Measurements from ENCODE around the gene LIPC.

GRCh38 chr15:58434334-58434875 lies 2.6 kb downstream of the LIPC start:
- TF ChIP-seq, protein P1, sequence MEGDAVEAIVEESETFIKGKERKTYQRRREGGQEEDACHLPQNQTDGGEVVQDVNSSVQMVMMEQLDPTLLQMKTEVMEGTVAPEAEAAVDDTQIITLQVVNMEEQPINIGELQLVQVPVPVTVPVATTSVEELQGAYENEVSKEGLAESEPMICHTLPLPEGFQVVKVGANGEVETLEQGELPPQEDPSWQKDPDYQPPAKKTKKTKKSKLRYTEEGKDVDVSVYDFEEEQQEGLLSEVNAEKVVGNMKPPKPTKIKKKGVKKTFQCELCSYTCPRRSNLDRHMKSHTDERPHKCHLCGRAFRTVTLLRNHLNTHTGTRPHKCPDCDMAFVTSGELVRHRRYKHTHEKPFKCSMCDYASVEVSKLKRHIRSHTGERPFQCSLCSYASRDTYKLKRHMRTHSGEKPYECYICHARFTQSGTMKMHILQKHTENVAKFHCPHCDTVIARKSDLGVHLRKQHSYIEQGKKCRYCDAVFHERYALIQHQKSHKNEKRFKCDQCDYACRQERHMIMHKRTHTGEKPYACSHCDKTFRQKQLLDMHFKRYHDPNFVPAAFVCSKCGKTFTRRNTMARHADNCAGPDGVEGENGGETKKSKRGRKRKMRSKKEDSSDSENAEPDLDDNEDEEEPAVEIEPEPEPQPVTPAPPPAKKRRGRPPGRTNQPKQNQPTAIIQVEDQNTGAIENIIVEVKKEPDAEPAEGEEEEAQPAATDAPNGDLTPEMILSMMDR (IDR thresholded peaks at IDR 0.05; ENCODE audit: insufficient read depth, low read length, poor library complexity, severe bottlenecking), result no peak
- TF ChIP-seq EZH2phosphoT487 (conservative IDR thresholded peaks at IDR 0.05; ENCODE audit: low read length), result no peak
